NCI-H524 treated with DMSO at 0.1 percent for 48 hours (cell line): ENCODE results near the gene MRPS23.
A peak's percentile ranks its signal among the peaks of the same experiment; 100 is the strongest.

Experiments
- DNase-seq: peaks from one replicate; lab custom pipeline; 2025; lab: John Stamatoyannopoulos, UW

The MRPS23 gene

GRCh38 chr17:57849874-57850754, at the start of gene MRPS23:
TSS of gene MRPS23 (minus strand) at chr17:57850044. CDS start at chr17:57850010, 34 bp downstream.
- DNase-seq, result peak; percentile 92

DNA sequence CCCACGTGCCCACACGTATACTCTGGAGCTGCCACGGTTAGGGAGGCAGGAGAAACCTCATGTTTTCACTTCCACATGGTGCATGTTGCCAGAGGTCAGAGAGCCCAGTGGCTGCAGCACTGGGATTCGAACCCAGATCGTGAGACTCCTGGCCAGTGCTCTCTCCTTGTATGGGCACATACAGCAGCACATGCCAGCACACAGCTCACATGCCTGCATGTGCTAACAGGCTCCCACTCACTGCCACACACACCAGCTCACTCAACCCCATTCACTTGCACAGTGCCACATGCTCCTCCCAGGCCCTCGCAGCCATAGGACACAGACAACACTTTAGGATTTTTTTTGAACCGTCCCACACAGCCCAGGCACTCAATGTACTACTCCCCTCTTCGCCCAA, 49.5 kb upstream of the MRPS23 start:
- DNase-seq, result no peak

DNA sequence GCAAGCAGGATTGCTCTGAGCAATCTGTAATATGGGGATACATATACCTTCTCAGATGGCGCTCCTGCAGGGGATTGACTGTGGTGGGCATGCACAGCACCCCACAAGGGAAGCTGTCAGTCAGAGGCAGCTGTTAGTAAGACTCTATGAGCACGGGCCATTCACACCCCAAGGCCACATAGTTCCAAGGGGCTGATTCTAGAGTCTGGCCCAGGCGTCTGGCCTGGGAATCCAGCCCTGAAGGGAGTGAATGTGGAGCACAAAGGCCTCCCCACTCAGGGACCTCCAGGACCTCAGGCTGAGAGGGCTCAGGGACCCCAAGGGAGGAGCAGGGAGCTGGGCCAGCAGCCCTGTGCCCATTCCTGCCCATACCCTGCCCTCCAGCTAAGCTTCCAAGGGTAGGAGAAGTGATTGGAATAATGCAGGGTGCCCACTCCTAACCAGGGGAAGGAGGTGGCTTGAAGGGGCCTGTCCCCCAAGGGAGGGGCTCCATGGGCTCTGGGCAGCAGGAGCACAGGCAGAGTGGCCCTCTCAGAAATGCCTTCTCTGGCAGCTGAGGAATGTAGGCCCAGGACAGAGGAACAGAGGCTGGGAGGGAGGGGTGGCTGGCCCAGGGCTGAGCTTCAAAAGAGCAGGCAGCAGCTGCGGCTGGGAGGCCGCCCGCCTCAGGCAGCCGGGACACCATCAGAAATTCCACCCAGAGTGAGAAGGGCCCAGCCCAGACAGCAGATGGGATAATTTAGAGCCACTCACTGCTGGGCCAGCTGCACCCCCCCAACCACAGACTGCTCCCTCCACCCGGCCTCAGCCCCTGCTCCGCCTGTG, 48.9 kb upstream of the MRPS23 start:
- peak; percentile 90 for DNase-seq

- no peak for DNase-seq
These were observed 45.7 kb upstream of the MRPS23 start for GRCh38 chr17:57895382-57896060.

- no peak for DNase-seq
These were observed 45.0 kb upstream of the MRPS23 start for GRCh38 chr17:57894848-57895247.

- no peak for DNase-seq
These were observed 43.2 kb upstream of the MRPS23 start for GRCh38 chr17:57892820-57893595.

- DNase-seq, result peak; percentile 54
These were observed 42.4 kb upstream of the MRPS23 start for GRCh38 chr17:57892146-57892819.

GRCh38 chr17:57890857-57891232, 41.0 kb upstream of the MRPS23 start:
- no peak for DNase-seq

DNA sequence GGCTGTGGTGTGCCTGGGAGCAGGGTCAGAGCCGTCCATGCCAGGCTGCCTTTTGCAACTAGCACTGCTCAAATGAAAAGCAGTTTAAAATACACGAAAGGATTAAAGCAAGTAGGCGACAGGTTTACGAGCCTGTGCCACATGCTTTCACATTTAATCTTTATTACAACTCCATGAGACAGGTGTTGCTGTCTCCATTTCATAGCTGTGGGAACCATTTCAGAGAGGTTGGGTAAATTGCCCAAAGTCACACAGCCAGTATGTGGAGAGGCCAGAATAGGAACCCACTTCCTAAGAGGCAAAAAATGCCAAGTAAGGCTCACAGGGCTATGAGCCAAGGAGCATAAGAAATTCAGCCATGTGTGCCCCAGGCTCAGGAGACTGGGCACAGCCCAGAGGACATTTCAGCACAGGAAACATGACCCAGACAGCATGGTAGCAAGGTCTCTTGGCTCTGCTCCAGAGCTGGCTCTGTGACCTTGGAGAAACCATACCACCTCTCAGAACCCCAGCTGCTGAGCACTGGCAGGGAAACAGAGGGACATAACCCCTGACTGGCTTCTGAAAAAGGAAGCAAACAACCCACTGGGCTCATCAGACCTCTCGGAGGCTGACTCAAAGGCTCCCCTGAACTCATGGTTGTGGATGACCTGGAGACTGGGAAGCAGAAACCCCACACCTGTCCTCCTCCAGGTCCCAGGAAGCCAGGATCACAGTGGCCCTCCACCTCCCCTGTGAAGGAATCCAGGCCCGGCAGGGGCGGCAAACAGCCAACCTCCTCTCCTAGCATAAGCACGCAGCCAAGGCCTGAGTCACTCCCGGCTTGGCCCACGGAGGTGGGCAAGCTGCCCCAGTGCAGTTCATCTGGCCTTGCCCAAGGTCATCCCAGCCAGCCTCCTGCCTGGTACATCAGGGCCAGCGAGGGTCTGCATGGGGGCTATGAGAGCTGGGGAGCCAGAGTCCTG, 40.3 kb upstream of the MRPS23 start:
- DNase-seq, result no peak

- no peak for DNase-seq
These were observed 39.4 kb upstream of the MRPS23 start for GRCh38 chr17:57889252-57889651.

DNA sequence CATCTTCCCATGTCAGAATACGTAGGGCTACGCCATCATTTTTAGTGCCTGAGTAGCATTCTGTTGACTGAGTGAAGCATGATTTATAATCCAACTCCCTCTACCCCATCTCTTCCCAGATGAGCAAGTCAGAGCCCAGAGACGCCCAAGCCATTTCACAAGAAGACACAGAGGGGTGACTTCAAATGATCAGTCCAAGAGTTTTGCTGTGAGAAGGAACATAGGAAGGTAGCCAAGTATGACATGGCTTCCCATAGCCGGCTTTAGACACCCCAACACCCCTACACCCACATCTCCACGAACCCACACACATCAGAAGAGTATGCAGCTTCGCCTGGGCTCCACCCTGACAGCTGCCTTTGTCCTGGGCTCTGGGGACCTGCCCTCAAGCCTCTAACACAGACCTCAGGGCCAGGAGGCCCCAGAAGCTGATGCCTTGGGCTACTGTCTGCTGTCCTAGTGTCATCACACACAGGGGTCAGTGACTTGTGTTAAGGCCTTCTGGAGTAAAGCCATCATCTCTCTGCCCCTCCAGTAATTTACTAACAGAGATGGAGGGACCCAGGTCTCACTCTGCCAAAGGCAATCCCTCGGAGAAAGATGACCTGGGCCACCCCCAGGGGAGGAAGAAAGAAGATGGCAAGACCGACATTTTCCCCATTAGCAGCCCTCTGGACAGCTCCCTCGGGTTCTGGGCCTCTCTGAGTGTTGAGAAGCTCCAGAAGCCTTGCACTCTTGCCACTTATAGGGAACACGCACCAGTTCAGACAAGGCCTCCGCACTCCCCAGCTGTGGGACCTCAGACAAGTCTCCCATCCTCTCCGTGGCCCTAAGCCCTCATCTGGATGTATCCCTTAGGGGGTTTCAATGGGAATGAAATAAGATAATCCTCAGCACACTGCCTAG, 38.7 kb upstream of the MRPS23 start:
- no peak for DNase-seq

GRCh38 chr17:57887161-57887560, 37.3 kb upstream of the MRPS23 start:
- DNase-seq, result no peak

- no peak for DNase-seq
These were observed 36.2 kb upstream of the MRPS23 start for GRCh38 chr17:57886020-57886419.

DNA sequence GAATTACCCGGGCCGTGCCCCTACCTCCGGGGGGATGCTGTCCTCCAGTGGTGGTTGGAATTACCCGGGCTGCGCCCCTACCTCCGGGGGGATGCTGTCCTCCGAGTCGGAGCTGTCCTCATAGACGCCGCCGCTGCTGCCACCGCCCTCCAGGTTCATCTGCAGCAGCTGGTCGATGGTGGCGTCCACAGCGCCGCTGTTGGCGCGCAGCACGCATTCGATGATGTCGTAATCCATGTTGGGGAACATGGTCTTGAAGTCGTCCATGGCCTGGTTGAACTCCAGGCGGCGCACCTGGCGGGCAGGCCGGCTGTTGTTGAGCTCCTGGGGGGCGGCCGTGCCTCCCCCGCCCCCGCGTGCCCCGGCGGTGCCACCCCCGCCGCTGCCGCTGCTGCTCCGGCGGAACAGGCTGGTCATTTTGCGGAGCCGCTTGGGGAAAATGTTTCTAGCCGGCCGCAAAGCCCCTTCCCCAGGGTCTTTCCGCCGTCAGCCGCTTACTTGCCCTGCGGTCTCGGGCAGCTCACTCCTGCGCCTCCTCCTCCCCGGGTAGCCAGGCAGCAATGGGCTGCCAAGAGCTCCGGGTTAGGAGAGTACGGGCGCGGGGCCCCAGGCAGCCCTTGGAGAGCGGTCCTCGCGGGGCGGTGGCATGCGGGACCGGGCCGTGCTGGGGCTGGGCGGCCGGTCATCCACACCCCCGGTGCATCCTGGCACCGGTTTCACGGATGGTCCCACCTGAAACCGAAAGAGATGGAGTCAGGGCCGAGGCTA, 35.5 kb upstream of the MRPS23 start:
- DNase-seq, result no peak

- no peak for DNase-seq
These were observed 32.0 kb upstream of the MRPS23 start for GRCh38 chr17:57881783-57882351.

DNA sequence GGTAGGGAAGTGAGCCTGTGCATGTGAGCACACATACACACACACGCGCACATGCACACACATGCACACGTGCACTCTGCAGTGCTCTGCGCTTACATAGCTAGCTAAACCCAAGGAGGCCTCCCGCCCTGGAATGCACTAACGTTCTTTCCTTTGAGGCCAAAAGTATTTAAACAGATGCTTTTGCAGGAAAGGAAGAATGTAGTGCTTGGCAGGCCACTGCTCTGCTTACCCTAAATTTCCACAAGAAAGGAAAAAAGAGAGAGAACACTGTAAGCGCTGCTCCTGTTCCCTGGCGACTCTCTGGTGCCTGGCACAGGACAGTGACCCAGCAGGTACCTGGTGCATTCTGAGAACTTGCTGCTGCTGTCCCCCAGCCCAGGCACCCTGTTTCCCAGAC, 31.3 kb upstream of the MRPS23 start:
- DNase-seq, result no peak

- DNase-seq, result no peak
These were observed 30.2 kb upstream of the MRPS23 start for GRCh38 chr17:57880086-57880456.
